GM10847 (cell line): ENCODE results near the gene STS.

Experiments used
- POLR2A ChIP-seq: IDR thresholded peaks from 2 replicates; pipeline ENCODE4 v1.6.1; 2011; ENCODE audit not compliant: insufficient read length; ENCODE audit errors: extremely low read depth

STS gene

DNA sequence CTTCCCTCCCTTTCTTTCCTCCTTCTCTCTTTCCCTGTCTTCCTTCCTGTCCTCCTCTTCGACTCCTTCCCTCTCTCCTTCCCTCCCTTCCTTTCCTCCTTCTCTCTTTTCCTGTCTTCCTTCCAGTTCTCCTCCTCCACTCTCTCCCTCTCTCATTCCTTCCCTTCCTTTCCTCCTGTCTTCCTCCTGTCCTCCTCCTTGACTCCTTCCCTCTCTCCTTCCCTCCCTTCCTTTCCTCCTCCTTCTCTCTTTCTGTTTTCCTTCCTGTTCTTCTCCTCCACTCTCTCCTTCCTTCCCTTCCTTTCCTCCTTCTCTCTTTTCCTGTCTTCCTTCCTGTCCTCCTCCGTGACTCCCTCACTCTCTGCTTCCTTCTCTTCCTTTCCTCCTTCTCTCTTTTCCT, 5.7 kb downstream of the STS start:
- no peak for TF ChIP-seq POLR2A

DNA sequence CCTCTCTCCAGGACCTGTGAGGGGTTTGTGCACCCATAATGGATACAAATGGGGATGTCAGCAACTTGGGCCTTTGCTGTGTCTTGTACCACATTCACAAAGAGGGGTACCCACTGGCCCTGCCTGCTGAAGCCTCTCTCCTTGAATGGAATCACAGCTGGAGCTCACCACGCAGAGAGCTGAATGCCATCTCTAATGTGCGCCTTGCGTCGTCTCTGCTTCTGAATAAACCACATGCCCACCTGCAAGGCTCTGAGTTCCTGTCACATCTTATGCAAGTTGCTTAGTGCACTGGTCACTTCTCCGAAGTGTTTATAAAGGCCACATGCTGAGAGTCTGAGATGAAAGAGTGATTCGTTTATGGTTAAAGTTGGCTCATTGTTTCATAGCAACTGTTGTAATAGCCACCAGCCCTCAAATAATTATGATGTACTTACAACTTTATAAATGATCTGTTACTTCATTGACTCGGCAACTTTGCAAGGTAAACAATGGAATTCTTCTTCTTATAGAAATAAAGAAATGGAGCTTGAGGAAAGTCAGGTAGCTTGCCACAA, 6.6 kb downstream of the STS start:
- TF ChIP-seq POLR2A: no peak

DNA sequence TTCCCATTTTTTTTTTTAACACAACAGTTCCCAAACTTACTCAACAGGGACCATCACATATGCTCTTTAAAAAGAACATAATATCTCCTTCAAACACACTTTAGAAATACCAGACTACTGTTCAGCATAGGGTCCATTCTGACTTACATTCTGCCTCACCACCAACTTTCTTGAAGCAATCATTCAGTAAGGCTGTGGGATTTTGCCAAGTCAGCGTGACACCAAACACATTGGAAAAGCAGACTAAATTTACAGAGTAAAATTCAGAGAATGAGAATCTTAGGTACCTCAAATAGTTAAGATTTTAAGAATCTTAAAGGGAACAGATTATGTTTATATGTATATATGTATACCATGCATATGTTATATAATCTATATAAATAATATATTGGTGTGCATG, 7.7 kb downstream of the STS start:
- TF ChIP-seq POLR2A: no peak

DNA sequence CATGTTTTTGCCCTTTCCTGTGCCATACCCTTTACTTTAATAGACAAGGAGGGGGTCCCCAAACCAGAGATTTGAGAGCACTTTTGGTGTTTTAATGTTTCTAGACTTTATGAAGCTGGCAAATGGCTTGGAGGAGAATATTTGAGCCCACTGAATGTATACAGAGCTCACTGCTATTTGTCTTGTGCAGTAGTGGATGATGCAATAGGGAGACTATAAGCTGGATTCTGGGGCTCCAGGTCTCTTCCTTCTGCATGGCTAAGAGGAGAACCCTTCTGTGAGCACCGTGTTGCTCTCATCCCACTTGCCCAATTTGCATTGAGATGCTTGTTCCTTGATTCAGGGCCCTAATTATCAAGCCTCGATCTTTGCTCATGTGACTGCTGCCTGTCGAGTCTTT, 9.4 kb downstream of the STS start:
- no peak for TF ChIP-seq POLR2A

DNA sequence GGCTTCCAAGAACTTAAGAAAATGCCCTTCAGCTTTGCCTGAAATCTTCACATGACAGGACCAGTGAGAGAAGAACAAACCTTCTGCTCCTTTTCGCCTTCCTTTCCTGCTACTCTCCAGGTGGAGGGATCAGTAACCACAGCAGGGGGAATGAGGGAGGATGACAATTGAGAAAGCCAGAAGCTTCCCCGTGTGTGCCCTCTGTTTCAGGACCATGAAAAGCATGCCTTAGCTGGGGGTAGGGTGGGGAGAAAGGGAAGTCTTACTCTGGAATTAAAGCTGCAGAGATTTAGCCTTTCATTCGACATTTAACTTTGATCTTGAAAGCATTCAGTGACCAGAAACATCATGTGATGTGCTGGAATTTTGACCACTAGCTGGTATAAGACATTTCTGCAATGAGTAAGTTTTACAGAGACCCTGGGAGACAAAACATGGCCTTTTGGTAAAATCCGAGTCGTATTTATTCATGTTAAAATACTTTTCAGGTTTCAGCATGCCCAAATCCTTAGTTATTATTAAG, 11.0 kb downstream of the STS start:
- no peak for TF ChIP-seq POLR2A

DNA sequence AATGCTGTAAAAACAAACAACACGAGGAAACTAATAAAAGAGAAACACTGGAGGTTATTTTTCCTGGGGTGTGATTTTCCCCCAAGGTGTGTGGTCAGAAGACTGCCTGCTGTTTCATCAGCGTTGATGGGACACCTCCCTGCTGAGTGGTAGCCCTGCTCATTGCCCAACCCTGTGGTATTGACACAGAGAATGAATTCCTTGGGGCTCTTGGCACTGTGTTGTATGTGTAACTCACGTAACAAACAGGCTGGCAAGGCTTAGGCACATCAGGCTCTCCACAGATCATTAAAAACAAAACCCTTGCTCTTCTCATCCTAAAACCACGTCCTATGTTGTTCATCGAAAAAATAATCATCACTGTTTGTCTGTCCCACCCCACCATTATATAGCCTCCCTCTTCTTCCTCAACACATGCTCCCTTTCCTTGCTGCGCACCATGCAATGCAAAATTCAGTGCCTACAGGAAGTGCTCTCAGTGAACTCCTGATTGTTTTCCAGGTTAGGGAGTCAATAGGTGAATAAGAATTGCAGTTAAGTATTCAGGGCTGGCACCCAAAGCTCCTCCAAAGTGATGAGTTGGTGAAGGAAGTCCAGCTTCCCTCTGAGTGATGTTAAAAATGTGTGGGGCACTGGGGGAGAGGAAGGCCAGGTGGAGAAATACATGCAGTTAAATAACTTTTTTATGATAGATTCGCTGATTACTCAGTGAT, 11.8 kb downstream of the STS start:
- no peak for TF ChIP-seq POLR2A

DNA sequence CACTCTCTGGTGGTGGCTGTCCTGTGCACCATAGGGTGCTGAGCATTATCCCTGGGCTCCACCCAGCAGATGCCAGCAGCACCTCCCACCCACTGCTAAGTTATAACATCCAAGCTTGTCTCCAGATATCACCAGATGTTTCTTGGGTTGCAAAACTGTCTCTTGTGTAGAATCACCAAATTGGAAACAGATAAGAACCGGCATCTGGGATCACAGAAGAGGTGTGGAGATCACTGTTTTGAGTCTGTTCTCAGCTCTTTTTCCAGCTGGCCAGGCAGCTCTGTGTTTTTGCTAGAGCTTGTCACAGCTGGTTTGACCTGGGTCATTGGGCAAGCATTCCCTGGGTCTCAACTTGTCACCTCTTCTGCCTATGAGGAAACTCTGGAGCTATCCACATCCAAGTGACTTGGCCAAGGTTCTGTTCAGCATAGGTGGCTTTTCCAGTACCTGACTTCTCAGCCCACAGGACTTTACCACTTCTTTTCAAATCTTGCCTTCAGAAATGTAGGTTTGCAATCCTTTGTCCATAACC, 15.7 kb downstream of the STS start:
- no peak for TF ChIP-seq POLR2A

DNA sequence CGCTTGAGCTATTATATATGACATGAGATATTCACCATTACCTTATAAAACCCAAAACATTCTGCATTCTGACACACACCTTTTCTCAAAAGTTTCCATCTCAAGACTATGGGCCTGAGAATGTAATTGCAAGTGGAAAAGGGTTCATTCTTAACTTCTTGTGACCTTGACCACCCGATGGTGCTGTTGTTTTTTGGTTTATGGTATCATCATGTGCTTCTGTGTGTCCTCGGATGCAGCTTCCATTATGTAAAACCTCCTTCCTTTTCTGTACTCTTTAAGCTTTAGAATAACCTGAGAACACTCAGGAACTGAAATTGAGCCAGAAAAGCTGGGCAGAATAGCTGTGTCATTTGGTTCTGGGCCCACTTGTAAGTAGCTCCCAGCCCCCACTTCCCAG, 16.7 kb downstream of the STS start:
- TF ChIP-seq POLR2A: no peak

DNA sequence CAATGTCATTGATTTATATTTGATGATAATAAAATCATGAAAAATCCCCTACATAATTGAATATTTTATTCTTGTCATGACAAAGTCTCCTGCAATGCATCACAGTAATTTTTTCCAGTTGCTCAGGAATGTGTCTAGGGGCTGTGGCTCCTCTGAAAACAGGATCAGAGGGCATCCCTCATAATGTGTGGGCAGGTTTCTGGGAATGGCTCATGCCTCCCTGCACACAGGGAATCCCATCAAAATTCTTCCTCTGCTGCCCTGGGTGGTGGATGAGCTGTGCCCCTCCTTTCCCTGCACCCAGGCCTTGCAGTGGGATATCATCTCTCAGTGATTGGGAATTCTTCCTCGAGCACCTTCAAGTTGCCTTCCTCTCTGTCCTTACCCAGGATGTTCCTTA, 20.9 kb downstream of the STS start:
- no peak for TF ChIP-seq POLR2A

DNA sequence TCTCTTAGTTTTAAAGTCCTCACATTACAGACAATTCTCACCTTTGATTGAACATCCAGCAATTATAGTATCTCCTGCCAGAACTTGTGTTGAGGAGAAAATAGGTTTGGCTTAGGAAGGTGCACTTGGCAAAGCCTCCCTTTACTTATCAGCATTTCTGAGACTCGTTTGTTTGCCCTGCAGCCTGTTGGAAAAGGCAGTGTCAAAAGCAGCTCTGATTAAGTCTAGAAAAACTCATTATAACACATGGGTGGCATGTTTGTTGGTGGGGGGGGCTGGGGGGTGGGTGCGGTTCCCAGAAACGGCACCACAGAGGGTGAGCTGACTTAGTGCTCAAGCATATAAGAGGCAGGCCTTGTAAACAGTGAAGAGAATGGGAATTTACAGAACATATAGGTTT, 22.1 kb downstream of the STS start:
- TF ChIP-seq POLR2A: no peak

DNA sequence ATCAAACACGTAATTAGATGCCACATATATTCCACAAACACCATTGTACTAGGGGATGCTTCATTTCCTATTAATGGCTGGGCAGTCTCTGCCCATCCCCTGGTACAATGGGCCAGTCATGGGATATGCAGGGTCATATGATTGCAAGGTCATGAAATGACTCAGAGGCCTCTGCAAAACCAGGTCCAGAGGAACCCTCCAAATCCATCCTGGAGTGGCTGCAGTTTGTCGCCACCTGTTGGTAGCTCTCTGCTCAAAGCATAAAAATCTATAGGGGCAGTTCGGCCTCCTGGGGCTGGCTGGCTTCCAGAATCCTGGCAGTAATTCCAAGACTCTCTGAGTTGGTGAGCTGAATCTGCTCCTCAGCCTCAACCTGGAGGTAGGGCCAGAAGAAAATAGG, 23.4 kb downstream of the STS start:
- no peak for TF ChIP-seq POLR2A

DNA sequence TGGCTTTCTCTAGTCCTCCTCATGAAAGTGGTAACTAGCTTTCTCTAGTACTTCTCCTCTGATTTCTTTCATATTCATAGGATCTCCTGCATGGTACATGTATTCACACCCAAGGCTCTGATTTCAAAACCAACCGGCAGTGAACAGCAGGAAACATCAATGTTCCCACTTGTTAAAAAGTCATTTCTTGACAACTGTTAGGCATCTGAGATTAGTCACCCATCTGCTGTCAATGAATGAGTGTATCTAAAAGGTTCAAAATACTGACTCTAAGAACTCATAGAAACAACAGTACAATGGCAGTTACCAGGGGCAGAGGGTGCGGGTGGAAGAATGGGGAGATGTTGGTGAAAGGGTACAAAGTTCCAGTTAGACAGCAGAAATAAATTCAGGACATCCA, 31.9 kb downstream of the STS start:
- no peak for TF ChIP-seq POLR2A

DNA sequence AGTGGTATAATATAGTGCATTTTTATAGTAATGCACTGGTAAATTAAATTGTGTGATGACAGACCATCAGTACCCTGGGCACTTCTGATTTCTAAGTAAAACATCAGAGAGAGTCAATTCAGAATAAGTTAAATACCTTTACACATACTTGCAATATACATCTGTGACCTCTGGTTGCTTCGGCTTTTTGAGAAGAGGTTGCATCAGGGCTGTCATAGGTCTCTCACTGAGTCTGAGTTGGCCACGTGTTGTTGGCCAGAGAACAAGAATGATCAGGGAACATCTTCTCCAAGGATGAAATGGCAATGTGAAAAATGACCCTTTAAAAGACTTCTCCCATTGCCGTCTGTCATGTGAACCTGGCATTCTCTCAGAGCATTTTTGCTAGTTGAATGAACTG, 37.3 kb downstream of the STS start:
- no peak for TF ChIP-seq POLR2A

DNA sequence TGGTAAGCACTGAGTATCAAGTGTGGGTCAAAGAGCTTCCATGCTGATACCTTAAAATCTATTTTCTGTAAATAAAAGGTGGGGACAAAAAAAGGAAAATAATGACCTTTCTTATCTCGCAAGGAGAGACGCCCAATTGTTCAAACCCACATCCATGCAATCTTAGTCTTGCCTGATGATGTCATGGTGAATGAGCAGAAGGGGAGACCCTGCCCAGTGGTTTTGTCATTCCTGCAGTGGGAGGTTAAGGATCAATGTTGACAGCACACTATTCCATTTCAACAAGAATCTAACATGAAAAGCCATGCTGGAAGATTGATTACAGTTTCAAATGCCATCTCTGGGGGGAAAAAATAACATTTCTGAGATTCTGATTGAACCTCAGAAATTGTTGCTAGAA, 41.2 kb downstream of the STS start:
- TF ChIP-seq POLR2A: no peak

DNA sequence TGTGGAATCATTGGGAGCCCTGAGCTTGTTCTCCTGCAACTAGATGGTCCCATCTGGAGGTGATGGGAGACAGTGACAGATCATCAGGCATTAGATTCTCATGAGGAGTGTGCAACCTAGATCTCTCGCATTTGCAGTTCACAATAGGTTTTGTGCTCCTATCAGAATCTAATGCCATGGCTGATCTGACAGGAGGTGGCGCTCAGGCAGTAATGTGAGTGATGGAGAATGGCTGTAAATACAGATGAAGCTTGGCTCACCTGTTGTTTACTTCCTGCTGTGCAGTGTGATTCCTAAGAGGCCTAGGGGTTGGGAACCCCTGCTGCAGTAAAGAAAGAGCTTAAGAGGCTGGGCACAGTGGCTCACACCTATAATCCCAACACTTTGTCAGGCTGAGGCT, 42.6 kb downstream of the STS start:
- TF ChIP-seq POLR2A: no peak

DNA sequence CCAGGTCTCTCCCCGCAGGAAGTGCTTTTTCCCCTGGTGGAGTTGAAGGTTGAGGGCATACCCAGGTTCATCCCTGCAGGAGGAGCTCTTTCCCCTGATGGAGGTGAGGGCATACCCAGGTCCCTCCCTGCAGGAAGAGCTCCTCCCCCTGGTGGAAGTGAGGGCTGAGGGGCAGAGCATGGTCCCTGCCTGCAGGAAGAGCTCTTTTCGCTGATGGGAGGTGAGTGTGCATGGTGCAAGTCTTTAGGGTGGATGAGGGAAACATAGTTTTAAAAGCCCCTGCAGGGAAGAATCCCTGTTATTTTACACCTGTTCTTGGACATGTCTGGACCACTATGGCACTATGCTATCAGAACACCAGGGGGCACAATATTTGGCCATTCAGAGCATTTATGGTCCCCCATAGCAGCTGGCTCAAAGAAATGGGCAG, 44.2 kb downstream of the STS start:
- no peak for TF ChIP-seq POLR2A

DNA sequence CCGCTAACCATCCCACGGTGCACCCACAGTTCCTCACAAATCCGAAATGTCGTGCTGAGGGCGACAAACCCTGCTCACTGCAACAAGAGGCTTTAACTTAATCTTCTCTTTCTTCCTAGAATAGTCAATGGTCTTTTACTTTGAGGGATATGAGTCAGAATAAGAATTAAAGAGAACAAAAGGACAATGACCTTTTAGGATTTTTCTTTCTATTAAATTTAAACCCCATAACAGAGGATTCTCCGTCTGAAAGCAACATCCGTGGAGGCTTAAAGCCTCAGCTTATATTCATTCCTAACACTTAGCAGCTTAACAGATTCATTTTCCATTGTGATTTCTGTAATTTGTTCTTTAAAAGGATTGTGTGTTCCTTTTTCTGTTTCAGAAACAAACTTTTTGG, 45.4 kb downstream of the STS start:
- TF ChIP-seq POLR2A: no peak

DNA sequence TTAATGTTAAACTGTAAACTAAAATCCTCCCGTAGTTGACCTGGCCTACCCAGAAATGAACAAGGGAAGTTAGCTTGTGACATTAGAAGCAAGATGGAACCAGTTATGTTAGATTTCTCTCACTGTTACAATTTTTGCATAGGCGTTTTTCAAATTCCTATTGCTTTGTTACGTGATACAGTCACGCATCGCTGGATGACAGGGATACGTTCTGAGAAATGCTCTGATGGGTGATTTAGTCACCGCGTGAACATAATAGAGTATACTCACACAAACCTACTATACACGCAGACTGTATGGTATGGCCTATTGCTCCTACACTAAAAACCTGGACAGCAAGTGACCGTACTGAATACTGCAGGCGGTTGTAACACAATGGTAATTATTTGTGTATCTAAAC, 47.1 kb downstream of the STS start:
- TF ChIP-seq POLR2A: no peak
